GM12892 (cell line): ENCODE data around the gene TTC33.

ENCODE experiments used
- POLR2A ChIP-seq: IDR thresholded peaks from 2 replicates; pipeline ENCODE4 v1.6.1; 2011; ENCODE audit warnings: low read depth, low read length, control low read depth
- POLR2AphosphoS5 ChIP-seq: IDR thresholded peaks from 2 replicates; pipeline ENCODE4 v1.6.1; 2011; ENCODE audit warnings: low read depth, low read length, control low read depth

- TF ChIP-seq POLR2A (no peak), POLR2AphosphoS5 (no peak)
Measured at GRCh38 chr5:40622463-40623252, 133.1 kb downstream of the TTC33 start.
